Measurements from ENCODE around the gene MAST3. TPM values are rescaled to one million over a fixed set of nuclear protein-coding genes. Genes with fewer than 3 reads are reported as not detected.
A peak's percentile ranks its signal among the peaks of the same experiment; 100 is the strongest.

The MAST3 gene
- polyA plus RNA-seq, 3 donors, result 6.8 to 34.0 (median 12.4) TPM

DNA sequence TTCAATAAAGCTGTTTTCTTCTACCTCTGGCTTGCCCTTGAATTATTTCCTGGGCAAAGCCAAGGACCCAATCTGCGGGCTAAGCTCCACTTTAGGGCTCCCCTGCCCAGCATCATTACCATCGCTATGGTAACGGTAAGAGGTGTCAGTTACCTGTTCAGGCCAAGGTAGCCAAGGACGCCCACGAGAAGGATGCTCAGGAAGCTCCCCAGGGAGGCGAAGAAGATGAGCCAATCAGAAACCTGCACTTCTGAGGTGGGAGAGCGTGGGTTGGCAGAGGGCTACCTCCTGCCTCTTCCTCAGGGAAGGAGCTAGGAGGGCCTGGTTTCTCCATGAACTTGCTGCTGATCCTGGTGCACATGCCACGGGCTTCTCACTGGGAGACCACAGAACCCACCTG lies 35.5 kb upstream of the MAST3 start:
- Histone ChIP-seq H3K27me3 (ENCODE audit: control insufficient read depth in 2 of 2, insufficient read depth in 2 of 2, low read length in 2 of 2) (no peaks in the 10 kb centered on the region), H3K4me1 (ENCODE audit: control insufficient read depth in 1 of 2, insufficient read depth in 2 of 2, low read length in 2 of 2) (peaks cover 14 to 15% of the 10 kb centered on the region in 2 donors), H3K9me3 (replicated peaks in 1 of 2; ENCODE audit: control insufficient read depth in 1 of 2, insufficient read depth in 1 of 2, low read length in 2 of 2) (no peaks in the 10 kb centered on the region), H3K36me3 (replicated peaks in 1 of 2; ENCODE audit: control insufficient read depth in 1 of 2, insufficient read depth in 2 of 2, low read length in 2 of 2) (no peaks in the 10 kb centered on the region), H3K79me2 (ENCODE audit: insufficient read depth, low read length) (no peaks in the 10 kb centered on the region), H3K27ac (ENCODE audit: low read depth in 1 of 2, low read length in 2 of 2) (no peak overlapping the region), H3K4me3 (replicated peaks in 1 of 3; ENCODE audit: low read depth in 2 of 3, low read length in 3 of 3) (no peak overlapping the region), H4K20me1 (ENCODE audit: insufficient read depth, low read length) (no peaks in the 10 kb centered on the region), H3K9ac (ENCODE audit: insufficient read depth, low read length, poor library complexity, severe bottlenecking) (no peak overlapping the region), H2AFZ (ENCODE audit: insufficient read depth, low read depth, low read length, poor library complexity, severe bottlenecking) (no peak overlapping the region), H3K4me2 (replicated peaks; ENCODE audit: extremely low read depth, low read length, poor library complexity, severe bottlenecking) (no peak overlapping the region)
- H3K9me3 Mint-ChIP-seq, result peaks cover 0 to 4% (median 1%) of the 10 kb centered on the region in 7 donors
- no peak for DNase-seq
- peaks cover 15% of the 10 kb centered on the region for H3K4me1 Mint-ChIP-seq
- H3K27me3 Mint-ChIP-seq (ENCODE audit: low read depth in 3 of 3), result peaks cover 0 to 3% (median 0%) of the 10 kb centered on the region in 3 donors
- no peak overlapping the region for H3K4me3 Mint-ChIP-seq
- H3K36me3 Mint-ChIP-seq, result peaks cover 5 to 16% of the 10 kb centered on the region in 2 donors
- TF ChIP-seq, protein P1, sequence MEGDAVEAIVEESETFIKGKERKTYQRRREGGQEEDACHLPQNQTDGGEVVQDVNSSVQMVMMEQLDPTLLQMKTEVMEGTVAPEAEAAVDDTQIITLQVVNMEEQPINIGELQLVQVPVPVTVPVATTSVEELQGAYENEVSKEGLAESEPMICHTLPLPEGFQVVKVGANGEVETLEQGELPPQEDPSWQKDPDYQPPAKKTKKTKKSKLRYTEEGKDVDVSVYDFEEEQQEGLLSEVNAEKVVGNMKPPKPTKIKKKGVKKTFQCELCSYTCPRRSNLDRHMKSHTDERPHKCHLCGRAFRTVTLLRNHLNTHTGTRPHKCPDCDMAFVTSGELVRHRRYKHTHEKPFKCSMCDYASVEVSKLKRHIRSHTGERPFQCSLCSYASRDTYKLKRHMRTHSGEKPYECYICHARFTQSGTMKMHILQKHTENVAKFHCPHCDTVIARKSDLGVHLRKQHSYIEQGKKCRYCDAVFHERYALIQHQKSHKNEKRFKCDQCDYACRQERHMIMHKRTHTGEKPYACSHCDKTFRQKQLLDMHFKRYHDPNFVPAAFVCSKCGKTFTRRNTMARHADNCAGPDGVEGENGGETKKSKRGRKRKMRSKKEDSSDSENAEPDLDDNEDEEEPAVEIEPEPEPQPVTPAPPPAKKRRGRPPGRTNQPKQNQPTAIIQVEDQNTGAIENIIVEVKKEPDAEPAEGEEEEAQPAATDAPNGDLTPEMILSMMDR (IDR thresholded peaks at IDR 0.05), result no peak
- intact Hi-C loops (cut with micrococcal nuclease), result loop anchor here (5.0 to 10.0 kb wide), 2 partner anchors 190 to 193 kb away; a partner anchor contains a TSS
- WGBS (ENCODE audit: insufficient coverage), result 89% methylated on average over 7 of the region's 8 CpGs
- no peak overlapping the region for H3K27ac Mint-ChIP-seq

DNA sequence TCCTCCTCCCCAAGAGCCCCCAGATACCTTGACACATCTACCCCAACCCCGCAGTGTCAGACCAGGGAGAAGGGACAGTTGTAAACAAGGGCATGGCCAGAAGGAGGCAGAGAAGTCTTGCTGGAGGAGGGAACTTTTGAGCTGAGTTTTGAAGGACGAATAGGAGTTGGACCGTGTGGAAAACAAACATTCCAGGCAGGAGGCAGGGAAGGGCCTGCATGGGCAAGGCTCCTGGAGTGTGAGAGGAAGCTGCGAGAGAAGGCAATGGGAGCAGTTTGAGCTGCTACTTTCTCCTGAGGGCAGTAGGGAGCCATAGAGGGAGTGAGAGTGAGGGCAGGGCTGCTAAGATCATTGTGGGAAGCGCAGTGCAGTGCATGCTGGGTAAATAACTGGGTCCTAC lies 34.1 kb upstream of the MAST3 start:
- intact Hi-C loops (cut with micrococcal nuclease), result loop anchor here (5.0 to 10.0 kb wide), 2 partner anchors 189 to 191 kb away; a partner anchor contains a TSS
- H3K9me3 Mint-ChIP-seq, result peaks cover 0 to 4% (median 1%) of the 10 kb centered on the region in 7 donors
- H3K4me1 ChIP-seq (ENCODE audit: control insufficient read depth in 1 of 2, insufficient read depth in 2 of 2, low read length in 2 of 2), result peaks cover 3 to 4% of the 10 kb centered on the region in 2 donors
- peak overlapping the region in 2 of 7 donors; percentile 1 to 85 for H3K27ac Mint-ChIP-seq
- H3K27me3 Mint-ChIP-seq (ENCODE audit: low read depth in 3 of 3), result peaks cover 0 to 1% (median 0%) of the 10 kb centered on the region in 3 donors
- H3K4me1 Mint-ChIP-seq, result peaks cover 5% of the 10 kb centered on the region
- DNase-seq, result peak in 1 of 3 donors; percentile 44
- peaks cover 5 to 16% of the 10 kb centered on the region in 2 donors for H3K36me3 Mint-ChIP-seq
- H3K27me3 ChIP-seq (ENCODE audit: control insufficient read depth in 2 of 2, insufficient read depth in 2 of 2, low read length in 2 of 2), result no peaks in the 10 kb centered on the region
- no peaks in the 10 kb centered on the region for H3K79me2 ChIP-seq (ENCODE audit: insufficient read depth, low read length)
- no peaks in the 10 kb centered on the region for H3K9me3 ChIP-seq (replicated peaks in 1 of 2; ENCODE audit: control insufficient read depth in 1 of 2, insufficient read depth in 1 of 2, low read length in 2 of 2)
- H3K4me3 ChIP-seq (replicated peaks in 1 of 3; ENCODE audit: low read depth in 2 of 3, low read length in 3 of 3), result no peak overlapping the region
- no peak overlapping the region for H3K4me2 ChIP-seq (replicated peaks; ENCODE audit: extremely low read depth, low read length, poor library complexity, severe bottlenecking)
- no peaks in the 10 kb centered on the region for H4K20me1 ChIP-seq (ENCODE audit: insufficient read depth, low read length)
- H2AFZ ChIP-seq (ENCODE audit: insufficient read depth, low read depth, low read length, poor library complexity, severe bottlenecking), result no peak overlapping the region
- TF ChIP-seq, protein P1 (IDR thresholded peaks at IDR 0.05), result peak; percentile 55
- WGBS (ENCODE audit: insufficient coverage), result 86% methylated on average over 3 of the region's 5 CpGs
- no peaks in the 10 kb centered on the region for H3K36me3 ChIP-seq (replicated peaks in 1 of 2; ENCODE audit: control insufficient read depth in 1 of 2, insufficient read depth in 2 of 2, low read length in 2 of 2)
- no peak overlapping the region for H3K4me3 Mint-ChIP-seq
- H3K27ac ChIP-seq (ENCODE audit: low read depth in 1 of 2, low read length in 2 of 2), result no peak overlapping the region
- H3K9ac ChIP-seq (ENCODE audit: insufficient read depth, low read length, poor library complexity, severe bottlenecking), result no peak overlapping the region

All from CD14-positive monocyte (primary cell).